GM18502 (cell line): ENCODE results near the gene SBF2.
"Not testable (repeated sequence)": the region's sequence is repeated elsewhere in the genome, so short reads cannot be mapped to it uniquely, and the experiment has no call there.

Source experiments
- ATAC-seq: cut with Tn5 transposase; IDR thresholded peaks from one replicate; pipeline ENCODE4 v1.9.1; 2021; ENCODE audit warnings: mild to moderate bottlenecking; ENCODE audit not compliant: unreplicated experiment, poor library complexity

SBF2 gene

DNA sequence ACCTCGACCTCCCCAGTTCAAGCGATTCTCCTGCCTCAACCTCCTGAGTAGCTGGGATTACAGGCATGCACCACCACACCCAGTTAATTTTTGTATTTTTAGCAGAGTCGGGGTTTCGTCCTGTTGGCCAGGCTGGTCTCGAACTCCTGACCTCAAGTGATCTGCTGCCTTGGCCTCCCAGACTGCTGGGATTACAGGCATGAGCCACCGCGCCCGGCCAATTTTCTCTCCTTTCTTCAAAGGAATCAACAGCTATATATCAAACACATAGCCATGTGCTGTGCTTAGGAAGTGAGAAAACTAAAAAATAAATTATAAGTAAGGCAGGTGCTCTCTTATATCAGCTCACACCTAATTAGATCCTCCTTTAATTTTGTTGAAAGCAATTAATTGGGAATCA, 164.8 kb downstream of the SBF2 start:
- not testable (repeated sequence) for ATAC-seq

- ATAC-seq, result no peak
Observed at GRCh38 chr11:10125522-10126133, 168.4 kb downstream of the SBF2 start.

DNA sequence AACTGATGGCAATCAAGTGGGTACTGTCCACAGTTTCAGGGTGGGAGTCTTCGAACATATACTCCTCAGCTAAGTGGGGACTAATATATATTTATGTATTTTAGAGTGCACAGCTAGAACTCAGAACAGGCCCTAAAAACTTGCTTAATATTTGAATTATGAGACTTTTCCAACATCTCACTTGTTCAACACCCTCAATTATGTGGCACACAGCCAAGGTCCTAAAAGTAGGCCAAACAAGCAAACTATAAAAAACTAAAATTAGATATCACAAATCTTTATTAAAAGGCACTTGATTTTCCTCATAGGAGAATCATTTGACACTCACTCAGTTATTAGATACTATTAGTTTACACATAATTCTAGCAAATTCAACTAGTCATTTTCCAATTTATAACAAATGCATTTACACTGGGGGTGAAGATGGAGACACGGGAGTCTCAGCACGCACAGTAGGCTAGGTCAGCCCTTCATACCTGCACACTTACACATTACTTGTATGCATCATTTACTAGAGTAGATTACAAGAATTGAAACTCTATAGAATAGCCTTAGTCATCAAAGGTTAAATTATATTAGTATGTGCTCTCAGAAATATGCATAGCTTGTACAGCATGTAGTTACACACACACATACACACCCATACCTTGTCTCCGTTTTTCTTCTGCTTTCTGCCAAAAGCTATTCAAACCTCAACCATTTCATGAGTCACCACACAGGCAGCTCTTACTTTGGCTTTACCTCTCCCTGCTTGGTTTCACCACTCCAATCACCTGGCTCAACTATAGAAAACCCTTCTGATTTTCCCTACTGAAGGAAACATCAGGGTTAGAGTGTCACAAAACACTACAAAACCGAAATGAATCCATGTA, 171.5 kb downstream of the SBF2 start:
- ATAC-seq, result no peak

- no peak for ATAC-seq
Observed at GRCh38 chr11:10118865-10119264, 175.2 kb downstream of the SBF2 start.

DNA sequence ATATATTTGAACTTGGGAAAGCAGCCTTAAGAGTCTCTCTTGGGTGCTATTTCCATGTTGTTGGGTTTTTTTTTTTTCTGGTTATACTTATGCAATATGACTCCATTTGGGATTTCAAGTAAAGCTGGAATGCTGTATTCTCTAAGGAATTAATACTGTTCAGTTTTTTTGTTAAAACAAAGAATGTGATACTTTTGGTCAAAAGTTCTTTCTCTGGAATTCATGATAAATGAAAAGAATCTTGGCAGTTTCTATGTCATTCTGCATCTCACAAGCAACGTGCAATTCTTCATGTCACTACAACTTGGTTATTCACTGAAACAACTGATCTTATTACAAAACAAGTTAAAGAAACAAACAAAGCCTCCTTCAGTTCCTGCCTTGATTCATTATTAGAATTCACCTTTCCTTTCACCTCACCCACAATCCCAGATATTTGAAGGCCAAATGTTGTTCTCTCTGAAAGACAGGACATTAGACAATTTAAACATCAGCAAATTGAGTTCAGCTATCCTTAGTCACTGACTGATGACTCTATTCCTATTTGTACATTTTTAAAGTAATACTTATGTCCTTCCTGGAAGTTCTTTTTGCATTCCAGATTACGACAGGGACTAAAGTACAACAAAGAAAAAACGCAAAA, 176.2 kb downstream of the SBF2 start:
- ATAC-seq, result no peak

DNA sequence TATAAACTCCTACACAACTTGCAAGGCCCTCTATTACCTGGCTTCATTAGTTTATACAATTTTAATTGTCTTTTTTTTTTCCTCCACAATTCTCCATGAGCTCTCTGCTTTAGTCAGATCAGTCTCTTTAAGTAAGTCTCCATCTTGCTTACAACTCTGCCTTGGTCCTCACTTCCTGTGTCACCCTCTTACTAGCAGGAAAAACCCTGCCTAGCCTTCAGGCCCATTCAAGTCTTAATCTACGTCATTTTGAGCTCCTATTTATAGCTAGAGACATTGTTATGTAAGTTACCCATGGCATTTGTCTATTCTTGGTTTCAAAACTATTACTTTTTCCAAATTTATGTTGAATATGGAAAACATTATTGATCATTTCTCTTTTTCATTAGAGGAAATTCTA, 177.4 kb downstream of the SBF2 start:
- no peak for ATAC-seq

DNA sequence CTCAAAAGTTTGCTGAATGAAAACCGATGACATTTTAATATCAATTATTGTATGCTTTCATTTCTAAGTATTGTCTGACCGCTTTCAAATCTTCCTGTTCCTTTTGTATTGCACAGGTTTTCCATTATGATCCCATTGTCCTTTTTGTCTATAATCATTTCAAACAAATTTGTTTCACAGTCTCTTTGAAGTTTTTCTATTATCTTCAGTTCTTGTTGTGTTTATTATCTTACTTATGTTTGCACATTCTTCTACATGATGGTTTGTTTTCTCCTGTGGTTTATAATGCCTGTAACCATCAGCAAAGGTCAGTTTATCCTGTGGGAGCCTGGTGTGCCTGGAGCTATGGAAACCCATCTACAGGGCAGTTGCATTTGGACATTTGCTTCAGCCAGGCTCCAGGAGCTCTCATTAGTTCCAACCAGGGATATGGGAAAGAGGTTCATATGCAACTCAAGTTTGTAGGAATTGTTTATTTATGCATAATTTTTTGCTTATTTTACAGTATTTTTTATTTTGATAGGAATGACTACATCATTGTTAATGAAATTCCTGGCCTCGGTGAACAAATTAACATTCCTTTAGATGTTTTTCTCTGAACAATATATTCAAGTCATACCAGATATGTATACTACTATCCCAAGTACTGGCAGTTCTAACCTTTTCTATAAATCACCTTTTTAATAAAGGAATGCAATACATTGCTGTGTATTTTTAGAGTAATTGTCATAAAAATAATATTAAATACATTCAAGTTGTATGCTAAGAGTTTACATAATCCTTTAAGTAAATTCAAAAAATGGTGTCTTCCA, 179.2 kb downstream of the SBF2 start:
- ATAC-seq, result no peak

DNA sequence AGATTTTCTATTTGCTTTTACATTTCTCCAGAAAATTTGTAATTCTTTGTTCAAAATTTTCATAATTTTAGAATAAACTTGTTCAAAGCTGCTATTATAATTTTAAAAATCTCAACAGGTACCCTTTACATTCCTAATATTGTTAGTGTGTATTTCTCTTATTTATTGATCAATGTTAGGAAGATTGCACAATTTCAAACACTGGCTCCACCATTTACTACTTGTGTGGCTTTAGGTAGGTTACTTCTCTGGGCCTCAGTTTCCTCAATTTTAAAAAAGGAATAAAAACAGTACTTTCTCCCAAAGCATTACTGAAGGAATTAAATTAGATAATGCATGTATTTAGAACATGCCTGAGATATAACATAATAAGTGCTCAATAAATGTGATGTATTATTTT, 180.2 kb downstream of the SBF2 start:
- ATAC-seq, result no peak

GRCh38 chr11:10109806-10110205, 184.2 kb downstream of the SBF2 start:
- no peak for ATAC-seq

GRCh38 chr11:10108915-10109680, 184.9 kb downstream of the SBF2 start:
- no peak for ATAC-seq

- no peak for ATAC-seq
Observed at GRCh38 chr11:10107497-10107896, 186.5 kb downstream of the SBF2 start.

DNA sequence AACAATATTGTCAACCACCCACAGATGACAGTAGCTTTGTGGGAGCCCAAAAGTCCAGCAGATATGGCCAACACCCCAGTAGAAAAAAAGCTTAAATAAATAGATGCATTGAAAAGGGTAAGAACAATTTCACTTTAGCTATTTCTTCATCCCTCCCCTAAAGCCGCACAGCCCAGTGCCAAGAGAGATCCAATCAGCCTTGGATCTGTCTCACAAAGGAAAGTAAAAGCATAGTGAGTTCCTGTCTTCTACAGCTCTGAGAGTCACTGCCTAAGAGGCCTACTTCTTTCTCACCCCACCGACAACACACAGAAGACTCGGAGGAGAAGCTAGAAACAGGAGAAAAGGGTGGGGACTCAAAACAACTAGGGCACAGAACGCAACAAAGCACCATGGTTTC, 196.4 kb downstream of the SBF2 start:
- no peak for ATAC-seq

GRCh38 chr11:10096987-10097386, 197.0 kb downstream of the SBF2 start:
- ATAC-seq, result no peak

DNA sequence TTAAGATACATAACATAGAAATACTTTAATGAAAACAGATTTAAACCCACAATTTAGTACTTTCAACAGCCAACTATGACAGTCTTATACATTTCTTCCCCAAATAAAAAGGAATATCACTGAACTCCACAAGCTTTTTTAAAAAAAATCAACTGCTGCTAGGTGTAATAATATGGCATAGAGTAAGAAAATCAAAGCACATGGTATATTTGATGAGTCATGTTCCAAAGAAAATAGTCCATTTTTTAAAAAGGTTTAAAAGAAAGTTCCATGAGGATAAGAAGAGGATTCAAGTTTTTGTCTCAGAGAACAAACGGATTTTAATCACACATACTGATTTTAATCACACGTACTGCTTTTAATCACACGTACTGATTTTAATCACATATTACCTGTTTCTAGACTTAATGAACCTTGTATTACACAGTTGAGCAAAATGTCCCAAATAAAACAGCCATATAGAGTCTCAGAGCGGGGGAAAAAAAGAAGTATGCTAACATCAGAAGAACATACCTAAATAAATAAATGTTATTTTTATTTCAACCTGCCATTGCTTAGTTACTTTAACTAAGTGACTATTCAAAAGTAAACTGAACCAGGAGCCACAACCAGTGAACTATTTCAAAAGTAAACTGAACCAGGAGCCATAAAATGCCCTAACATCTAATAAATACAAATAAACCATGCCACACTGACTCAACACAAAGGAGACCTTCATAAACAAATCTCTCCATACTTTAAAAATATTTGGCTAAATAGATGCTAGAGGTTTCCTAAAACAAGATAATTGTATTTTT, 198.4 kb downstream of the SBF2 start:
- ATAC-seq, result no peak

GRCh38 chr11:10092426-10092825, 201.6 kb downstream of the SBF2 start:
- no peak for ATAC-seq

DNA sequence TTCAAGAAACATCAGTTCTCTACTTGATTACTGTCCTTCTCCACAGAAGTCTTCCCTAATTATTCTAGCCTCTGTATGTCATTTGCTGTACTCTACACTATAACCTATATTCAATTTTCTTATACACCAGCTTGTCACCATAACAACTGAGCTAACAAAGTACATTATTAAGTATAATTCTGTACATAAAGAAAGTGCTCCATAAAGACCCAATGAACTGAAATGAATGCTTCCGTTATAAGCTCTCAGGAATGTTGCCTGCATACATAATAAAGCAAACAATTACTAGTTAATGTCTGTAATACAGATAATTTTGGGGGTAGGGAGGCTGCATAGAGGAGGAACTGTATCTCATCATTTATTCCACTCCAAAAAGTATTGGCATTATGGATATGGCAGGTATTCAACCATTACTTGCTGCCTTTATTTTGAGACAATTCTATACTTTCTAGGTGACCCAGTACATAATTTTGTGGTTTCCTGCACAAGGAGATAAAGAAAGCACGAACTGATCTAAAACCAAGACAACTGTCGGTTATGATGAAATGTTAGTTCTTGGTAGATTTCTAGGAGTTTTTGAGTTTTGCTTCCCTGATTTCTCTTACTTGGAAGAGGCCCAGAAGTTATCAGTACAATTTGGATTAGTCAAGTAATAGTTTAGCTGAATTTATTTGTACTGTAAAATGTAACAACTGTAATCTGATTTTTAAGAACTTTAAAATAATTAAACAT, 202.5 kb downstream of the SBF2 start:
- ATAC-seq, result no peak

DNA sequence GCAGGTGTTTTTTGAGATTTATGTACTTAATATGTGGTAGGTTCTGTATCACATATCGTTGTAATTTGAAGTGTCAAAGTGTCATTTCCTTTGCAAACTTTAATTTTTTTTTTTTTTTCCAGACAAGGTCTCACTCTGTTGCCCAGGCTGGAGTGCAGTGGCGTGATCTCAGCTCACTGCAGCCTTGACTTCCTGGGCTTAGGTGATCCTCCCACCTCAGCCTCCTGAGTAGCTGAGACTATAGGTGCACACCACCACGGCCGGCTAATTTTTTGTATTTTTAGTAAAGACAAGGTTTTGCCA, 206.1 kb downstream of the SBF2 start:
- ATAC-seq, result not testable (repeated sequence)

DNA sequence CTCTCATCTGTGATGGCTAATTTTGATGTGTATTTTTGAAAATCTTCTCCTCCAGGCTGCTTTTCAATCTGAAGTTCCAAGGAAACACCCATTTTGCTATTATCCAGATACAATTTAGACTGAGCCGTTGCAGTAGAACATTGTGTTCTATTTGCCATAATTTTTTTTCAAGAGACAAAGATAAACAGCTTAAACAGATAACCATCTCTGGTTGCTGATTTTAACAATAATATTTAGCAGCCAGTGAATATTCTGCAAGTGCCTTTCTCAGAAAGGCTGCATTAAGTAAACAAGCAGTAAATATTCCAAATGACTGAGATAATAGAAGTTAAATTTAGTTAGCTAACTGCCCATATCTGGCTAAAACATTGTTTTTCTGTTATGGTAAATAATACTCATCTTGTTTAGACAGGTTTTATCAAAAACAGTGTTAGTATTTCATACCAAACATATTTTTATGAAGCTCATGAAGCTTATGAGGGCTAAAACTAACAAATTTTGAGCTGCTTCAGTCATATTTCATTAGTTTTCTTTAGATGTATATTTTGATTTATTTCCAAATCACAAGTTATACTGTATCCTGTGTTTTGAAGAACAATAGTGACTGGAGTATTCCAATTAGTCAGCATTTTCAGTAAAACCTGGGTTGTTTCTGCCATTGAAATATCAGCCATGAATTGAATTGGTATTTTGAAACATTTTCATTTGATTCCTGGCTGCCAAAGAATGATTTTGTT, 206.7 kb downstream of the SBF2 start:
- no peak for ATAC-seq
